ENCODE measurements around the gene PGRMC2. TPM values are rescaled to one million over a fixed set of nuclear protein-coding genes. Genes with fewer than 3 reads are reported as not detected.

Gene PGRMC2
- total and polyA plus RNA-seq, 2 of the 4 experiments (the other 2 are of a cell fraction): 13.4 to 40.7 TPM

DNA sequence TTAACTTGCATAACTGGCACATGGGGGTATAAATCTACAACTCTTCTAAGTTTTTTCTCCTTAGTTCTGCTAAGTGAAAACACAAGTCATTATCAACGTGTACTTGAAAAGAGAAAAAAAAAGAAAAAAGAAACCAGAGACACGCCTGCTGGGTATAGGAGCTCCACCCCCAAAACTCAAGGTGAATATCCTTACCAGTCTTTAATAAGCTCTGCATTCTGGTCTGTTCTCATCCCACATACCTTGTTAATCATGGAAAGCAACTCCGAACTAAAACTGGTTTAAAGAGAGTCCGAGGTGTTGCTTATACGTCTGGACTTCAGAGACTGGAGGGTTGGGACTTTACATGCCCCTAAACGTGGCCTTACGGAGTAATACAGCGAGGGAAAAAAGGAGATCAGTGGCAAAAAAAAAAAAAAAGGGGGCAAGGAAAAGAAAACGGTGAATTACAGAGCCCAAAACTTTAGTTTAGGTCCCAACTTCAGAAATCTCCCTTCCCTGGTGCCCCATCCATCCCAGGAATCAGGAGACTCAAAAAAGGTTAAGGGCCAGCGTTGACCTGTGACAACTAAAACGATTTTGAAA is 1.0 kb downstream of the PGRMC2 start:
- peak overlapping the region; percentile 71 for H3K4ac ChIP-seq (ENCODE audit: low read depth, low read length)
- DNase-seq (peak; percentile 61), ATAC-seq (ENCODE audit: low read depth) (no peak)
- peak overlapping the region; percentile 95 for H3K18ac ChIP-seq (ENCODE audit: low read depth, low read length)
- no peaks in the 10 kb centered on the region for H3K27me3 ChIP-seq (ENCODE audit: control insufficient read depth, insufficient read depth, low read length)
- H3K14ac ChIP-seq (replicated peaks; ENCODE audit: low read depth, low read length): peak overlapping the region; percentile 84
- H4K91ac ChIP-seq (ENCODE audit: insufficient read depth, low read depth, low read length): peak overlapping the region; percentile 85
- H2BK5ac ChIP-seq (ENCODE audit: low read depth, low read length, poor library complexity, severe bottlenecking): peak overlapping the region; percentile 89
- intact Hi-C loops (cut with micrococcal nuclease) (loop anchor here (1.0 to 10.0 kb wide), 8 partner anchors 95 to 1056 kb away; partner anchors contain the start of genes LARP1B and SCLT1), in situ Hi-C loops (cut with MboI; ENCODE audit: low sequenced_read_pairs) (loop anchor here (10.0 kb wide), 1 partner anchor 578 kb away; no protein-coding TSS in a partner anchor), dilution Hi-C loops (cut with HindIII; ENCODE audit: low sequenced_read_pairs, unreplicated experiment) (no loop called here)
- TF ChIP-seq POLR2A (IDR thresholded peaks at IDR 0.05; ENCODE audit: low read depth, low read length): peak; percentile 58
- TF ChIP-seq, protein P1, sequence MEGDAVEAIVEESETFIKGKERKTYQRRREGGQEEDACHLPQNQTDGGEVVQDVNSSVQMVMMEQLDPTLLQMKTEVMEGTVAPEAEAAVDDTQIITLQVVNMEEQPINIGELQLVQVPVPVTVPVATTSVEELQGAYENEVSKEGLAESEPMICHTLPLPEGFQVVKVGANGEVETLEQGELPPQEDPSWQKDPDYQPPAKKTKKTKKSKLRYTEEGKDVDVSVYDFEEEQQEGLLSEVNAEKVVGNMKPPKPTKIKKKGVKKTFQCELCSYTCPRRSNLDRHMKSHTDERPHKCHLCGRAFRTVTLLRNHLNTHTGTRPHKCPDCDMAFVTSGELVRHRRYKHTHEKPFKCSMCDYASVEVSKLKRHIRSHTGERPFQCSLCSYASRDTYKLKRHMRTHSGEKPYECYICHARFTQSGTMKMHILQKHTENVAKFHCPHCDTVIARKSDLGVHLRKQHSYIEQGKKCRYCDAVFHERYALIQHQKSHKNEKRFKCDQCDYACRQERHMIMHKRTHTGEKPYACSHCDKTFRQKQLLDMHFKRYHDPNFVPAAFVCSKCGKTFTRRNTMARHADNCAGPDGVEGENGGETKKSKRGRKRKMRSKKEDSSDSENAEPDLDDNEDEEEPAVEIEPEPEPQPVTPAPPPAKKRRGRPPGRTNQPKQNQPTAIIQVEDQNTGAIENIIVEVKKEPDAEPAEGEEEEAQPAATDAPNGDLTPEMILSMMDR (conservative IDR thresholded peaks at IDR 0.05; ENCODE audit: low read depth, low read length): no peak
- peak; percentile 29; the same call in 1 of the 2 replicates for TF ChIP-seq MXI1 (IDR thresholded peaks at IDR 0.05; ENCODE audit: borderline replicate concordance, low read depth, low read length)
- no peak for TF ChIP-seq BHLHE40 (IDR thresholded peaks at IDR 0.05; ENCODE audit: low read depth, low read length)
- TF ChIP-seq, protein P2, sequence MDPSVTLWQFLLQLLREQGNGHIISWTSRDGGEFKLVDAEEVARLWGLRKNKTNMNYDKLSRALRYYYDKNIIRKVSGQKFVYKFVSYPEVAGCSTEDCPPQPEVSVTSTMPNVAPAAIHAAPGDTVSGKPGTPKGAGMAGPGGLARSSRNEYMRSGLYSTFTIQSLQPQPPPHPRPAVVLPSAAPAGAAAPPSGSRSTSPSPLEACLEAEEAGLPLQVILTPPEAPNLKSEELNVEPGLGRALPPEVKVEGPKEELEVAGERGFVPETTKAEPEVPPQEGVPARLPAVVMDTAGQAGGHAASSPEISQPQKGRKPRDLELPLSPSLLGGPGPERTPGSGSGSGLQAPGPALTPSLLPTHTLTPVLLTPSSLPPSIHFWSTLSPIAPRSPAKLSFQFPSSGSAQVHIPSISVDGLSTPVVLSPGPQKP (IDR thresholded peaks at IDR 0.05; ENCODE audit: borderline replicate concordance, low read depth, low read length): no peak
- TF ChIP-seq CHD1 (IDR thresholded peaks at IDR 0.05; ENCODE audit: low read depth, low read length): 0 out of 2 replicates have a peak, but pooled peaks have one; percentile 52
- H3K4me1 ChIP-seq (ENCODE audit: control insufficient read depth, insufficient read depth, low read length): peaks cover 4% of the 10 kb centered on the region; the same call in 1 of the 2 replicates
- H2BK20ac ChIP-seq (ENCODE audit: low read depth, low read length): 0 out of 2 replicates have a peak overlapping the region, but pooled peaks have one; percentile 49
- peaks cover 3% of the 10 kb centered on the region; the same call in 1 of the 2 replicates for H3K9me1 ChIP-seq (ENCODE audit: insufficient read depth, low read length)
- CTCF ChIA-PET: interaction anchor here (1.0 to 1.7 kb wide), 2 partner anchors 10 to 80 kb away, joined by 3 to 7 read pairs; no protein-coding TSS in a partner anchor
- H2BK120ac ChIP-seq (ENCODE audit: low read depth, low read length): peak overlapping the region; percentile 36
- H3K4me3 ChIP-seq (ENCODE audit: insufficient read depth, low read depth, low read length): peak overlapping the region; percentile 98
- H3K36me3 ChIP-seq (ENCODE audit: control insufficient read depth, insufficient read depth, low read length): peaks cover 4% of the 10 kb centered on the region
- peak overlapping the region; percentile 82 for H3K23ac ChIP-seq (ENCODE audit: low read depth, low read length)
- peak overlapping the region; percentile 88 for H4K5ac ChIP-seq (ENCODE audit: low read depth, low read length)
- H2BK15ac ChIP-seq (ENCODE audit: low read depth, low read length): 0 out of 3 replicates have a peak overlapping the region, but pooled peaks have one; percentile 5
- POLR2A ChIA-PET (ENCODE audit: unreplicated experiment): interaction anchor here (0.6 to 0.7 kb wide), 3 partner anchors 36 to 109 kb away, joined by 3 to 9 read pairs (median 5); no protein-coding TSS in a partner anchor
- H2AFZ ChIP-seq (replicated peaks; ENCODE audit: low read length, poor library complexity): no peak overlapping the region
- H3K56ac ChIP-seq (ENCODE audit: extremely low read depth, insufficient read depth, low read length): peak overlapping the region; percentile 88
- H2AK9ac ChIP-seq (replicated peaks; ENCODE audit: low read depth, low read length, poor library complexity): no peak overlapping the region
- H3K9me3 ChIP-seq (ENCODE audit: control insufficient read depth, insufficient read depth, low read length): no peaks in the 10 kb centered on the region
- H3K9ac ChIP-seq (ENCODE audit: low read depth, low read length): peak overlapping the region; percentile 95
- H3K27ac ChIP-seq (ENCODE audit: insufficient read depth, low read length): peak overlapping the region; percentile 91
- H4K20me1 ChIP-seq (ENCODE audit: insufficient read depth, low read length): peaks cover 3% of the 10 kb centered on the region; the same call in 1 of the 2 replicates
- no CpG with 5 or more reads among the region's 11 CpGs for WGBS, 2 experiments (ENCODE audit: extremely low coverage in 2 of 2, insufficient read length in 1 of 2)
- H4K8ac ChIP-seq (ENCODE audit: low read depth in 2 of 2, low read length in 2 of 2): peak overlapping the region; percentile 41 to 83
- peak overlapping the region; percentile 25; the same call in 1 of the 2 replicates for H2AK5ac ChIP-seq (ENCODE audit: low read depth, low read length)
- BruUV-seq (replicated peaks): TSS peak; percentile 46
- peaks cover 18 to 23% of the 10 kb centered on the region in 2 experiments; a peak in 3 of 4 replicates for H3K79me1 ChIP-seq (ENCODE audit: low read depth in 1 of 2, low read length in 2 of 2)
- peak overlapping the region; percentile 95 for H3K4me2 ChIP-seq (ENCODE audit: low read depth, low read length)

Measured in IMR-90 (cell line).